Duodenal mucosa (tissue), 2 donors: Measurements from ENCODE around the gene PITPNM3.

Experiments
- H3K27ac ChIP-seq: one replicate; pipeline ENCODE4 v1.7.0; 2013; ENCODE audit warnings: low read depth, low read length
- H3K27me3 ChIP-seq, 2 donors: one replicate each; pipeline ENCODE4 v1.7.0; 2013; ENCODE audit warnings: low read length in 2 of 2, control low read depth in 1 of 2; ENCODE audit not compliant: insufficient read depth in 2 of 2, control insufficient read depth in 1 of 2
- H3K36me3 ChIP-seq, 2 donors: one replicate each; pipeline ENCODE4 v1.7.0; 2013; ENCODE audit warnings: low read length in 2 of 2, control low read depth in 1 of 2; ENCODE audit not compliant: insufficient read depth in 2 of 2, control insufficient read depth in 1 of 2
- H3K4me1 ChIP-seq, 2 donors: one replicate each; pipeline ENCODE4 v1.7.0; 2013; ENCODE audit warnings: low read length in 2 of 2, control low read depth in 1 of 2; ENCODE audit not compliant: insufficient read depth in 2 of 2, control insufficient read depth in 1 of 2
- H3K4me3 ChIP-seq, 2 donors: one replicate each; pipeline ENCODE4 v1.7.0; 2013; ENCODE audit warnings: low read length in 2 of 2, low read depth in 1 of 2
- H3K9ac ChIP-seq, 2 donors: one replicate each; pipeline ENCODE4 v1.7.0; 2013; ENCODE audit warnings: low read length in 2 of 2, low read depth in 1 of 2
- H3K9me3 ChIP-seq, 2 donors: one replicate each; pipeline ENCODE4 v1.7.0; 2013; ENCODE audit warnings: low read length in 2 of 2, control low read depth in 1 of 2; ENCODE audit not compliant: control insufficient read depth in 1 of 2

PITPNM3 gene

DNA sequence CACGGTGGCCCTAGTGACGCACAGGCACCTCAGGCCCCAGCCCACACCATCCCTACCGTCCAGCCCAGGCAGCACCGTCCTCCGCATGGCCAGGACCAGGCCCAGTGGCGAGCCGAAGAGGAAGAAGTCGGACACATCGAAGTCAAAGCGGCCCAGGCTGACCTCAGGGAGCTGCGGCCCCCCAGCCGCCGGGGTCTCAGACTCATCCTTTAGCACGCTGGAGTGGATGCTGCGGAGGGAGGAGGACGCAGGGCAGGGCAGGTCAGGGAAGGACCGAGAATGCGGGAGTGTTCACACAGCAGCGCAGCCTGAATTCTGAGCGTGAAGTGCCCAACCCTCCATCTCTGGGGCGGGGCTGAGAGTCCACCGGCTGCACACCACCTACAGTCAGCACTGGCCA, 82.0 kb downstream of the PITPNM3 start:
- H3K4me3 ChIP-seq, result no peak overlapping the region
- no peaks in the 10 kb centered on the region for H3K27me3 ChIP-seq
- H3K9ac ChIP-seq, result no peak overlapping the region
- H3K9me3 ChIP-seq, result no peaks in the 10 kb centered on the region
- H3K27ac ChIP-seq, result no peak overlapping the region
- H3K36me3 ChIP-seq, result no peaks in the 10 kb centered on the region
- H3K4me1 ChIP-seq, result no peaks in the 10 kb centered on the region

DNA sequence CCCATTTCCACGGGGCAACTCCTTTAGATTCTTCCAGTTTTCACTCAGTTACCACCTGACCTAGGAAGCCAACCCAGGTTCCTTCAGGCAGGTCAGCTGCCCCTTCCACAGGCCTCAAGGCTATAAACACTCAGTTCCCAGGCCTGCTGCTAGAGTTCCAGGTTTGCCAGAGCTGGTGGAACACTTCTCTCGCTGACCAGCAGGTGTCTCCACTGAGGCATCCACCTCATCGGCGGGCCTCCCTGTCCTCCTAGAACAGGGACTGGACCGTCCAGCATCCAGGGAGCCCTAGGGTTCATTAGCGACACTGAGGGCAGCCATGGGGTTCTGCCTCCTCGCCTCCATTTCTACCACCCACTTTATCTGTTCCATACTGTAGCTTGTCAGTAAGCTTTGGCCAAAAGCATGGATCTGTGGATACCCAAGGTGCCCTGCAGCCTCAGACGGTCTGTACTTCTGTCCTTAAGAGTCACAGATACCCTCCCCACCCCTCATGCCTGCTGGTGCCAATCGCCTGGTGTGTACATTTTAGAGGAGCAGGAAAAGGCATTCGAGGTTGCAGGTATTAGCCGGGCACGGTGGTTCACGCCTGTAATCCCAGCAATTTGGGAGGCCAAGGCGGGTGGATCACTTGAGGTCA, 83.1 kb downstream of the PITPNM3 start:
- H3K4me3 ChIP-seq, result no peak overlapping the region
- no peaks in the 10 kb centered on the region for H3K4me1 ChIP-seq
- no peaks in the 10 kb centered on the region for H3K9me3 ChIP-seq
- H3K9ac ChIP-seq, result no peak overlapping the region
- no peaks in the 10 kb centered on the region for H3K27me3 ChIP-seq
- H3K27ac ChIP-seq, result no peak overlapping the region
- no peaks in the 10 kb centered on the region for H3K36me3 ChIP-seq

DNA sequence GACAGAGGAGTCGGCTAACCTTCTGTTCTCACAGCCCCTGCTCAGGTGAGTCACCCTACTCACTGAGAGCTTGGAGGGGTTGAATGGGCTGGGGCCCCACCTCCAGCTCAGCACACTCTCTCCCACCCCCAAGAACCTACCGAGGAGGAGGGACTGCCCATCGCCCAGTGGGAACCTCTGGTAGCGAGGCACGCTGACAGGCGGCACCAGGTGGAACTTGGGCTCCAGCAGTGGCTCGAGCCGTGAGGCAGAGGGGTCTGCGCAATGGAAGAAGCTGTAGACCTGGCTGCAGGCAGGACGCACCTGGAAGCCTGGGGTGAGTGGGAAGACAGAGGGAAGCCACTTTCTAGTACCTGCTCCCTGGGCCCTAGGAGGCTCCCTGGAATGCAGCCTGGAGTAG, 83.8 kb downstream of the PITPNM3 start:
- no peaks in the 10 kb centered on the region for H3K4me1 ChIP-seq
- H3K36me3 ChIP-seq, result no peaks in the 10 kb centered on the region
- no peak overlapping the region for H3K4me3 ChIP-seq
- no peaks in the 10 kb centered on the region for H3K9me3 ChIP-seq
- H3K27me3 ChIP-seq, result no peaks in the 10 kb centered on the region
- H3K9ac ChIP-seq, result no peak overlapping the region
- H3K27ac ChIP-seq, result no peak overlapping the region

DNA sequence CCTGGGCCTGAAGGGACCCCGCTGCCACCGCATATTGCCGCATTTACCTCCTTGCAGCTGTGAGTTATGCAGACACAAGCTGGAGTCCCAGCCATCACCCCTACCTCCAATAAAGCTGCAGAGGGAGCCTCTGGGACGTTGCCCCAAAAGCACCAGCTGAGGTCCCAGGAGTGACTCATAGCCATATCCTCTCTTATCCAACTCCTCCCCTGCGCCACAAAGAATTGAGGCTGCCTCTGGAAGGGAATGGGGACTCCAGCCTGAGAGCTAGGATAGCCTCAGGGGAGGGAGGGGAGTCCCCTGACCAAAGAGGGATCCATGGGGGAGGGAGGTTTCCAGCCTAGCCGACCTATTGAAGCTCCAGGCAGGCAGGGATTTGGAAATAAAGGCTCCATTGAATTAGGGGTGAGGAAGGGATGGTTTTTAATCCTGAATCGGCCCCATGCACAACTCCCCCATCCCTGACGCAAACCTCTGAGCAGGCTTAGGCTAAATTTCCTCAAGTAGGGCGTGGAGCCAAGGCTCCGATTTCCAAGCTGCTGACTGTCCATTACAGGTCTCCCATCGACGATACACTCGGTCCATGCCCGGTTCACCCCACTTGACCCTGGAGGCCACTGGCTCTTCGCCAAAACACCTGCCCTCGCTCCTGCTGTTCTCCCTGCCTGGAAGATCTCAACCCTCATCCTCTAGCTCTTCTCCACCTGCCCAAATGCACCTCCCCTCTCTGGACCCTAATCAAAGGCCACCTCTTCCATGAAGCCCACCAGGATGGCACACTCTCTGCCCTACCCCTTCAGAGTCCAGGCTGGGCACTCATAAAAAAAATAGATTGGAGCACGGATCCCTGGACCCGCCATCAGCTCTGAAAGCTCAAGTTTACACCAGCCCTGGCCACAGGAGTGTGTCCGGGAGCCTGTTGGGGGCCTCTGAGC, 84.6 kb downstream of the PITPNM3 start:
- no peaks in the 10 kb centered on the region for H3K36me3 ChIP-seq
- no peak overlapping the region for H3K9ac ChIP-seq
- no peaks in the 10 kb centered on the region for H3K27me3 ChIP-seq
- no peak overlapping the region for H3K4me3 ChIP-seq
- no peaks in the 10 kb centered on the region for H3K9me3 ChIP-seq
- H3K4me1 ChIP-seq, result no peaks in the 10 kb centered on the region
- H3K27ac ChIP-seq, result no peak overlapping the region

- H3K4me1 ChIP-seq, result no peaks in the 10 kb centered on the region
- H3K27ac ChIP-seq, result no peak overlapping the region
- no peaks in the 10 kb centered on the region for H3K36me3 ChIP-seq
- no peaks in the 10 kb centered on the region for H3K9me3 ChIP-seq
- H3K4me3 ChIP-seq, result no peak overlapping the region
- no peaks in the 10 kb centered on the region for H3K27me3 ChIP-seq
- H3K9ac ChIP-seq, result no peak overlapping the region
Measured at GRCh38 chr17:6470751-6471521, 85.4 kb downstream of the PITPNM3 start.

- H3K4me1 ChIP-seq, result no peaks in the 10 kb centered on the region
- H3K9ac ChIP-seq, result no peak overlapping the region
- H3K27me3 ChIP-seq, result no peaks in the 10 kb centered on the region
- no peaks in the 10 kb centered on the region for H3K9me3 ChIP-seq
- no peak overlapping the region for H3K27ac ChIP-seq
- H3K36me3 ChIP-seq, result no peaks in the 10 kb centered on the region
- H3K4me3 ChIP-seq, result no peak overlapping the region
Measured at GRCh38 chr17:6470146-6470718, 86.1 kb downstream of the PITPNM3 start.

- Histone ChIP-seq H3K36me3 (no peaks in the 10 kb centered on the region), H3K9ac (no peak overlapping the region), H3K9me3 (no peaks in the 10 kb centered on the region), H3K4me1 (no peaks in the 10 kb centered on the region), H3K27me3 (no peaks in the 10 kb centered on the region), H3K4me3 (no peak overlapping the region), H3K27ac (no peak overlapping the region)
Measured at GRCh38 chr17:6468051-6468790, 88.1 kb downstream of the PITPNM3 start.

DNA sequence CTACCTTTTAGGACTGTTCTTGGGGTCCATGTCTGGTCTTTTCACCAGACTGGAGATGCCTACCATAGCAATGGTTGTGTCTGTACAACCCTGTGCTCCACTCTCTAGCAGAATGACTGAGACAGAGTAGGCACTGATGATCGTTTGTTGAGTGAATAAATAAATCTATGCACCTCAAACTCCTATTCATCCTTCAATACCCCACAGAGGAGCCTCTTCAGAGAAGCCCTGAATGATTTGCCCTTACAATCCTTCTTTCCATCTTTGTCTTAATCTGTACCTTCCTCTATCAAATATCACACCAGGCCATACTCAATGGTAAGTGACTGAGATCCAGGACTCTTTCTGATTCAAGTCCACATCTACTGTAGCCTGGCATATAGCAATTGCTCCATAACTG, 88.8 kb downstream of the PITPNM3 start:
- Histone ChIP-seq H3K9ac (no peak overlapping the region), H3K4me3 (no peak overlapping the region), H3K36me3 (no peaks in the 10 kb centered on the region), H3K9me3 (no peaks in the 10 kb centered on the region), H3K27ac (no peak overlapping the region), H3K4me1 (no peaks in the 10 kb centered on the region), H3K27me3 (no peaks in the 10 kb centered on the region)

- Histone ChIP-seq H3K27ac (no peak overlapping the region), H3K4me3 (no peak overlapping the region), H3K9me3 (no peaks in the 10 kb centered on the region), H3K27me3 (no peaks in the 10 kb centered on the region), H3K9ac (no peak overlapping the region), H3K4me1 (no peaks in the 10 kb centered on the region), H3K36me3 (no peaks in the 10 kb centered on the region)
Measured at GRCh38 chr17:6465206-6466003, 91.0 kb downstream of the PITPNM3 start.
